SJCRH30 (cell line): ENCODE measurements around the gene RPL27A. TPM values are rescaled to one million over a fixed set of nuclear protein-coding genes. Genes with fewer than 3 reads are reported as not detected.

Experiments used
- DNase-seq, 2 experiments: peaks; one replicate each; pipeline ENCODE4 v3.0.0-alpha.2; 2015 to 2020
- H3K27ac ChIP-seq: fragments of 250-450 bp; sonication (Bioruptor Pico); 2 replicates; pipeline ENCODE4 v1.5.1; 2020; ENCODE audit warnings: mild to moderate bottlenecking, moderate library complexity
- H3K27me3 ChIP-seq: fragments of 250-450 bp; sonication (Bioruptor Pico); 2 replicates; pipeline ENCODE4 v1.5.1; 2020; ENCODE audit warnings: mild to moderate bottlenecking, moderate library complexity
- H3K36me3 ChIP-seq: fragments of 250-450 bp; sonication (Bioruptor Pico); 2 replicates; pipeline ENCODE4 v1.5.1; 2020; ENCODE audit warnings: mild to moderate bottlenecking, moderate library complexity
- H3K4me1 ChIP-seq: fragments of 250-450 bp; sonication (Bioruptor Pico); 2 replicates; pipeline ENCODE4 v1.5.1; 2020; ENCODE audit warnings: mild to moderate bottlenecking, moderate library complexity
- H3K4me3 ChIP-seq: fragments of 250-450 bp; sonication (Bioruptor Pico); 2 replicates; pipeline ENCODE4 v1.5.1; 2020; ENCODE audit warnings: mild to moderate bottlenecking, moderate library complexity
- H3K9me3 ChIP-seq: fragments of 250-450 bp; sonication (Bioruptor Pico); replicated peaks from 2 replicates; pipeline ENCODE4 v1.5.1; 2020; ENCODE audit warnings: mild to moderate bottlenecking, moderate library complexity
- total RNA-seq: library from RNA; depleted of rRNA; stranded (reverse); fragments of >200 nt; shearing (Covaris generic); gene quantifications from 2 replicates; pipeline ENCODE4 v1.2.3, GENCODE V29; 2014

The RPL27A gene
- total RNA-seq, 1 experiment from 2014 or later, result 1,468 TPM

DNA sequence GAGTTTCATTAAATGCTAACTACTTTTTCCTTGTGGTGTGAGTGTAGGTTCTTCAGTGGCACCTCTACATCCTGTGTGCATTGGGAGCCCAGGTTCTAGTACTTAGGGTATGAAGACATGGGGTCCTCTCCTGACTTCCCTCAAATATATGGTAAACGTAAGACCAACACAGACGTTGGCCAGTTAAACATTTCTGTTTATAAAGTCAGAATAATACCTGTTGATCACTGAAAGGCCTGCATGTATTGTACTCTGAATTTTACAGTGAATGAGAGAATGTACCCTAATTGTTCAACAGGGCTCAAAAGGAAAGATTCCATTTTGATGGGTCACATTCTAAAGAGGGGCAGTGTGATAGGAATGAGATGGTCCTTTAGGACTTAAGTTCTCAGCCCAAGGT lies 3.2 kb downstream of the RPL27A start:
- Histone ChIP-seq H3K27ac (no peak overlapping the region), H3K36me3 (peaks cover 49% of the 10 kb centered on the region), H3K27me3 (no peaks in the 10 kb centered on the region), H3K4me1 (peaks cover 11% of the 10 kb centered on the region), H3K9me3 (no peaks in the 10 kb centered on the region), H3K4me3 (no peak overlapping the region)
- DNase-seq, result no peak

DNA sequence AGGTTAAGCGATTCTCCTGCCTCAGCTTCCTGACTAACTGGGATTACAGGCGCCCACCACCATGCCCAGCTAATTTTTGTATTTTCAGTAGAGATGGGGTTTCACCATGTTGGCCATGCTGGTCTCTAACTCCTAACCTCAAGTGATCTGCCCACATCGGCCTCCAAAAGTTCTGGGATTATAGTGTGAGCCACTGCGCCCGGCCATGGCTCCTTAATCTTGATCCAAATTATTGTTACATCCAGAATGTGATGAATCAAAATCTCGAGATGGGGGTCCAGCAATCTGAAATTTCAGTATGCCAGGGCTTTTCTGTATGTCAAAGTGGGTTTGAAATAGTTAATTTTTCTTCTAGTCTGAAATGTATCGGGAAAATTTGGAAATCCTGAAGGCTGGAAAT lies 3.7 kb downstream of the RPL27A start:
- no peak for DNase-seq
- Histone ChIP-seq H3K9me3 (no peaks in the 10 kb centered on the region), H3K27me3 (no peaks in the 10 kb centered on the region), H3K27ac (no peak overlapping the region), H3K4me3 (no peak overlapping the region), H3K36me3 (peaks cover 52% of the 10 kb centered on the region), H3K4me1 (peaks cover 11% of the 10 kb centered on the region)

DNA sequence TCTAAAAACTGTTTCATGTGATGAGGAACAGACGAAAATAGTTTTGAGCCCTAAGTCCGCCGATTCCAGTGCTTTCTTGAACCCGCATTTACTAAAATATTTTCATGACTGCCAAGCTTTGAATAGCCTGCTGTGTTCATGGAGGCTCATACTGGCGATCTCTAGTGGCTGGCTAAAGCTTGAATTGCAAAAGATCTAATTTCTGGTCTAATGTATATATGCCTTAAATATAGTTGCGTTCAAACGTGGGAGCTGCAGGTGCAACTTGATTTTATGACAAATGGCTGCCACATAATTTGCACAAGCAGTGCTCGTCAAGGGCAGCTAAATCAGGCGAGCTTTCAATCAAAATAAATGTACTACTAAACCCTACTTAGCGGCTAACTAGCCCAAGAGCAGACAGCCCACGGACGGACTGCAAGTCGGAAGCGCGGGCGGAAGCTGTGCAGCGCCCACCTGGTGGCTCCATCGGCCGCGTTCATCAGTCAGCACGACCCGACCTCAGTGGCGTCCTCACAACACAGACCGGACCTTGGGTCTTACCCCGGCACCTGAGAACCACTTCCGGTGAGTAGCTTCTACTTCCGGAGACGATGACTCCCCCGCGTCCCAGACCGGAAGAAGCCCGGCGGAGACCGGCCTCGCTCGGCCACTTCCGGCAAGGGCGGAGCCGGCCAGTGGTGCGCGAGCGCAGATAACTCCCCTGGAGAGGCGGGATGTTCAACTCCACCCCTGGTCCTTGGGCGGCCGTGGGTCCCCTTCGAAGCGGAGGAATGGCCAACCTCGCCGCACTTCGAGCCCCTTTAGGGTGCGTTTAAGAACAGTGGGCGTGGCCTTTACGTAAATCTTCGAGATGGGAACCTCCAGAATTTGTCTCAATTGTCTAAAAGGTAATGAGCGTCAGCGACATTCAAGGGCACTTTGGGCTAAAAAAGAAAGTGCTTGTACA lies 6.1 kb downstream of the RPL27A start:
- H3K4me1 ChIP-seq, result peaks cover 11% of the 10 kb centered on the region
- peak overlapping the region; percentile 50 for H3K4me3 ChIP-seq
- DNase-seq, result peak; percentile 97 to 98
- peak overlapping the region; percentile 36 for H3K27ac ChIP-seq
- H3K27me3 ChIP-seq, result no peaks in the 10 kb centered on the region
- peaks cover 62% of the 10 kb centered on the region for H3K36me3 ChIP-seq
- no peaks in the 10 kb centered on the region for H3K9me3 ChIP-seq

DNA sequence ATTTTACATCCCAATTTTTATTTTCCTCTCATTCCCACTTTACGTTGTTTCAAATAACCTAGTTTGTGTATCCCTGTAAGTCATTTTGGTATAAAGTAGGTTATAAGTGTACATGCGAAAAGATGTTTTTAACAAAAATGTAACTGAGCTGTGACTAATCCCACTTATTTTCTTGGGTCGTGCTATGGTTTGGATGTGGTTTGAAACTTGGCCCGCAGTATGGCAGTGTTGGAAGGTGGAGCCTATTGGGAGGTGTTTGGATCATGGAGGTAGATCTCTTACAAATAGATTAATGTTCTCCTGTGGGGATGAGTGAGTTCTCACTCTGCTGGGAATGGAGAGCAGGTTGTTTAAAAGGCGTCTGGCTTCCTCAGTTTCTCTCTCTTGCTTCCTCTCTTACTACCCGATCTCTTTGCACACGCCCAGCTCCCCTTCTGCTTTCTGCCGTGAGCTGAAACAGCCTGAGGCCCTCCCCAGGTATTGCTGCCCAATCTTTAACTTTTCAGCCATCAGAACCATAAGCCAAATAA lies 7.2 kb downstream of the RPL27A start:
- H3K27ac ChIP-seq, result peak overlapping the region; percentile 36
- peaks cover 4% of the 10 kb centered on the region for H3K4me1 ChIP-seq
- peak overlapping the region; percentile 50 for H3K4me3 ChIP-seq
- no peaks in the 10 kb centered on the region for H3K9me3 ChIP-seq
- no peak for DNase-seq
- H3K27me3 ChIP-seq, result no peaks in the 10 kb centered on the region
- peaks cover 62% of the 10 kb centered on the region for H3K36me3 ChIP-seq

DNA sequence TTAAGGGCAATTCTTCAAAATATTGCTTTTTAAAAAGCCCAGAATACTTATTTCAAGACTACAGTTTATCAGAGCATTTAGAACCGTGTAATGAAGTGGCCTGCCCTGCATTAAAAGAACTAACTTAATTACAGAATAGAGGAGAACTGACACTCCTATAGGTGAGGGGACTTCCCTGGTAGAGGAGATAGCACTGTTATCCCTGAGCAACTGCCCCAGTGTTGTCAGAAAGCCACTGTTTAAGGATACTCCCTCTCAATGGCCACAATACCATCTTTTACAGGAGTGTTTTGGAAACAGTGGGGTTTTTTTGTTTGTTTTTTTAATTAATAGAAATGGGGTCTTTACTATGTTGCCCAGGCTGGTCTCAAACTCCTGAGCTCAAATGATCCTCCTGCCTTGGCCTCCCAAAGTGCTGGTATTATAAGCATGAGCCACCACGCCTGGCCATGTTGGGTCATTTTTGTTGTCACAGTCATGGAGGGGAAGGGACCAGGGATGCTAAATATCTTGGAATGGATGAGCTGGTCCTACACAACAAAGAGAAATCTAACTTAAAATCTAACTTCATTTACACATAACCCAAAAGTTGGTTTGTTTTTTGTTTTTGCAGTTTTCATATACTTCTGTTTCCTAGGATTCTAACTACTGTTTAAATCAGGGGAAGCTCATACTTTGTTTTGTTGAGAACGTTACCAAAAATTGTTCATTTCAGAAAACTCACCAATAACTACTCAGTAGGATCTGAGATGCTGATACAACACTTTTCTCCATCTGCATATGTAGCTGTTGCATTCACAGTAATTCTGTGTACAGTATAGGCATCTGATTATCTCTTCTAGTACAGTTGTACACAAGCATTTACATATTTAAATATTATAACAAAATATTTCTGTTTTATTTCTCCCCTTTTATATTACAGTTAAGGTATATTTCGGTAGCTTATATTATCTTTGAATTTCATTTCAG lies 8.1 kb downstream of the RPL27A start:
- peaks cover 4% of the 10 kb centered on the region for H3K4me1 ChIP-seq
- no peak for DNase-seq
- no peaks in the 10 kb centered on the region for H3K27me3 ChIP-seq
- no peak overlapping the region for H3K4me3 ChIP-seq
- H3K27ac ChIP-seq, result no peak overlapping the region
- peaks cover 62% of the 10 kb centered on the region for H3K36me3 ChIP-seq
- no peaks in the 10 kb centered on the region for H3K9me3 ChIP-seq

DNA sequence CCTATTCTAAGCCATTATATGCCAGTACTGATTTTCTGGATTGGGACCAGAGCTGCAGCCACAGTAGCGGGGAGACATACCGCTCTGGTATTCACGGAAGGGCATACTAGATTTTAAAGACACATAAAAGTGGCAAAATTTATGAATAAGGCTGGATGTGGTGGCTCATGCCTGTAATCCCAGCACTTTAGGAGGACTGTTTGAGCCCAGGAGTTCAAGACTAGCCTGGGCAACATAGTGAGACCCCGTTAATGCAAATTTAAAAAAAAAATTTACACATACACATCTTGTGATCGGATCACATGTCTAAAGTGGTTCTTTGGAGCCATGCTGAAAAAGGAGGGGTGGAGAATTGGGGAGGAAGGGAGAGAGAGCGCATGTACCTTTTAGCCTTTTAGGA lies 9.0 kb downstream of the RPL27A start:
- Histone ChIP-seq H3K4me1 (peaks cover 4% of the 10 kb centered on the region), H3K27ac (no peak overlapping the region), H3K9me3 (no peaks in the 10 kb centered on the region)

DNA sequence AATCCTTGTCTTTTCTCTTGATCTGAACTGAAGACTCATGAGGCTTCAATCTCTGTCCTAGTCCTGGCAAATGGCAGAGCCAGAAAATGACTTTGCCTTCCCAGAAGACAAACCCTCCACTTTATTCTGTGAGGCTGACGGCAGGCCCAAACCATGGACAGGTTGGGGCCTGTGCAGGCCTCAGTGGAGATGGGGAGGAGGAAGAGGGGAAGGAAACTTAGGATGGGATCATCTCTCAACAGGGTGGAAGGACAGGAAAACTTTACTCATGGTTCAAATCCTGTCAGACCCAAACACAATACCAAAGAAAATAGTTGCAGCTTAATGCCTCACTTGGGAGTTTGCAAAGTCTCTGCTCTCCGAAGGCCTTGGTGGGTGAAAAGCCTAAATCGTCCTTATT lies 9.8 kb downstream of the RPL27A start:
- Histone ChIP-seq H3K27ac (no peak overlapping the region), H3K4me1 (peaks cover 4% of the 10 kb centered on the region), H3K4me3 (no peak overlapping the region), H3K36me3 (peaks cover 62% of the 10 kb centered on the region), H3K27me3 (no peaks in the 10 kb centered on the region), H3K9me3 (no peaks in the 10 kb centered on the region)
- no peak for DNase-seq

More for the DNA sequence above, 9.0 kb downstream of the RPL27A start:
- H3K36me3 ChIP-seq, result peaks cover 62% of the 10 kb centered on the region
- no peak for DNase-seq
- no peaks in the 10 kb centered on the region for H3K27me3 ChIP-seq
- no peak overlapping the region for H3K4me3 ChIP-seq

DNA sequence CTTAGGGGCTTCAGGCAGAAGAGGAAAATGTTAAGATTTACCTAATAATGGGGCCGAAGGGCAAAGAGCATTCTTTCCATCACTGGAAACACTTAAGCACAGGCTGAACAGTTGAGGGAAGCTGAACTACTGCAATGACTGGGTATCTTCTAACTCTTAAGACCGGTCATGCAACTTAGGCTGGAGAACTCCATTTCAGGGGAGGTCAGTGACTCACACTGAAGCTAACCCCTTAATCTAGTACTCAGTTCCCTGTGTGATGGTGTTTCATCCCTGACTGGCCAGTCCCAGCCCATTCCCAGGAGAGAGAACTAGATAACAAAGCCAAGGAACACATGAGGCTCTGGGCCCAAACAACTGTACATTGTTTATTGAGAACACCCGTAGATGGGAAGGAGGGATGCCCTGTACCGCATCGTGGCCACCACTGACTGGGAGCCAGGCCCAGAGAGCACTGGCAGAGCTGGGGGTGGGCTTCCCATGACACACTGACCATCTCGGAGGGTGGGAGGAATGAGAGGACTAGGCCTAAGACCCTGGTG lies 10.5 kb downstream of the RPL27A start:
- H3K27me3 ChIP-seq, result no peaks in the 10 kb centered on the region
- H3K27ac ChIP-seq, result no peak overlapping the region
- DNase-seq, result no peak
- H3K9me3 ChIP-seq, result no peaks in the 10 kb centered on the region
- H3K4me3 ChIP-seq, result no peak overlapping the region
- peaks cover 4% of the 10 kb centered on the region for H3K4me1 ChIP-seq
- H3K36me3 ChIP-seq, result peaks cover 65% of the 10 kb centered on the region

DNA sequence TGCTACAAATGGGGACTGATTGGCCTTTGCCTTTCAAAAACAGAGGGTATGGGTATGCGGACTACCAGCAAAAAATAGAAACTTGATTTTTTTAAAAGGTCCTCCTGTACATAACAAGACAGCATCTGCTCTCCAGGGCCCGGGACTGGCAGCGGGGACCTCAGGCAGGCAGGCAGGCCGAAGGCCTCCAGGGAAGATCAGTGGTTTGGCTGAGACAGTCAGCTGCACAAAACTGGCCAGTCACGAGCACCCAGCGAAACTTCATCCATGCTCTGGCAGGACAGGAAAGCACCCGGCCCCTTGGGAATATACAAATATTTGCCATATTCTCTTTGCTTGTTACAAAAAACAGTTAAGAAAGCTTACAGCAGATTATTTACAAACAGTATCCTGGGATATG lies 11.0 kb downstream of the RPL27A start:
- Histone ChIP-seq H3K36me3 (peaks cover 69% of the 10 kb centered on the region), H3K9me3 (no peaks in the 10 kb centered on the region), H3K27ac (no peak overlapping the region), H3K4me3 (no peak overlapping the region), H3K4me1 (peaks cover 6% of the 10 kb centered on the region), H3K27me3 (no peaks in the 10 kb centered on the region)
- DNase-seq, result no peak

DNA sequence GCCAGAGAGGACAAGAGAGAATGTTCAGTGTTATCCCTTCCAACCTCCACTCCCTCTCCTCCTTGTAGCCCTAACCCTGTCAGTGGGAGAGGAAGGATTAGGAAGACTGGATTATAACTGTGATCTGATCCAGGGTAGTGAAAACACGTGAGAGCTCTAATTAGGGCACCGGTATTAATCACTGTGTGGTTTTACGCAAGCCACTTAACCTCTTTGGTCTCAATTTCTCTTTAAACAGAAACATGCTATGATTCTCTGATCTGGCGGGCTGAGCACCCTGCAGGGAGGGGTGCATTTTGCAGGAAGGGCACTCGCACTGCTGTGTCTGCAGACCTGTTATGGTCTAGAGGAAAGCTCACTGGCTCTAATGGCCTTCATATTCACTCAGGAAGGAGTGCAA lies 11.5 kb downstream of the RPL27A start:
- H3K27ac ChIP-seq, result no peak overlapping the region
- H3K36me3 ChIP-seq, result peaks cover 72% of the 10 kb centered on the region
- no peaks in the 10 kb centered on the region for H3K9me3 ChIP-seq
- H3K4me3 ChIP-seq, result no peak overlapping the region
- DNase-seq, result no peak
- H3K27me3 ChIP-seq, result no peaks in the 10 kb centered on the region
- H3K4me1 ChIP-seq, result peaks cover 12% of the 10 kb centered on the region

DNA sequence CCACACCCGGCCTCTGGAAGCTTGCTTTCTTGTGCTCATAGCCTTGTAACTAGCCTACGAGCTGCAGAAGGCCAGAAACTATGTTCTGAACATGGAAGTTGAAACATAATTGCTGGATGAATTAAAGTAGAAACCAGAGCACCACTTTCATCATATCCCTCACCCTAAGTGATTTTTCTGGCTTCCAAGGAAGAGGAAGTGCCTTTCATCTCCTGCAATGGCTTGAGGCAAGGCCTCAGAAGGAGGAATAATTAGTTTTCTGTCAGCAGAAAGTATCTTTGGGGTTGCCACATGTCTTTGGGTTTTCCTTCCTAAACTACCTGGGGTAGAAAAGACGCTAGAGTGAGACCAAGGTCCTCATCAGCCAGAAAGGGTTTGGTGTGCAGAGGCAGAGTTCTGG lies 14.5 kb downstream of the RPL27A start:
- H3K27me3 ChIP-seq, result no peaks in the 10 kb centered on the region
- DNase-seq, result no peak
- no peak overlapping the region for H3K4me3 ChIP-seq
- H3K27ac ChIP-seq, result no peak overlapping the region
- H3K36me3 ChIP-seq, result peaks cover 81% of the 10 kb centered on the region
- no peaks in the 10 kb centered on the region for H3K9me3 ChIP-seq
- H3K4me1 ChIP-seq, result peaks cover 27% of the 10 kb centered on the region

DNA sequence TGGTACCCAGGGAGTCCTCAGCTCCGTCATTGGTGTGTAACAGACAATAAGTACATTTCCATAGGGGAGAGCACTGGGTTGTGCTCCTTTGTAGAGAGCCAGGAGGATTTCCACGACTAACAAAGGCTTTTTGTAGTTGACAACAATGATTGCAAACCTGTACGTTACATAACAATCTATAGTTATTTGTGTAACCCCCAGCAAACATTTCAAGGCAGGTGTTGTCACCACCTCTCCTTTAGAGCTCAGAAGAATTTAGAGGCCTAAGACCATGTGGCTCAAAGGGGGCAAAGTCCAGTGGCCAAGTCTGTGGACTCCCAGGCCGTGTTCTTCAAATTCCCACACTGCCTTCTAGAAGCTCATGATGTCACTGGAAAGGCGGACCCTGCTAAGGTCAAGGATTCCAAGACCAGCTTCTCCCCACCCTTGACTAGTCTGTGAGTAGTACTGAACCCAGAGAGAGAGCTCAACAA lies 15.8 kb downstream of the RPL27A start:
- Histone ChIP-seq H3K27me3 (no peaks in the 10 kb centered on the region), H3K4me1 (peaks cover 27% of the 10 kb centered on the region), H3K4me3 (no peak overlapping the region), H3K27ac (peak overlapping the region; percentile 89), H3K9me3 (no peaks in the 10 kb centered on the region), H3K36me3 (peaks cover 68% of the 10 kb centered on the region)
- no peak for DNase-seq

DNA sequence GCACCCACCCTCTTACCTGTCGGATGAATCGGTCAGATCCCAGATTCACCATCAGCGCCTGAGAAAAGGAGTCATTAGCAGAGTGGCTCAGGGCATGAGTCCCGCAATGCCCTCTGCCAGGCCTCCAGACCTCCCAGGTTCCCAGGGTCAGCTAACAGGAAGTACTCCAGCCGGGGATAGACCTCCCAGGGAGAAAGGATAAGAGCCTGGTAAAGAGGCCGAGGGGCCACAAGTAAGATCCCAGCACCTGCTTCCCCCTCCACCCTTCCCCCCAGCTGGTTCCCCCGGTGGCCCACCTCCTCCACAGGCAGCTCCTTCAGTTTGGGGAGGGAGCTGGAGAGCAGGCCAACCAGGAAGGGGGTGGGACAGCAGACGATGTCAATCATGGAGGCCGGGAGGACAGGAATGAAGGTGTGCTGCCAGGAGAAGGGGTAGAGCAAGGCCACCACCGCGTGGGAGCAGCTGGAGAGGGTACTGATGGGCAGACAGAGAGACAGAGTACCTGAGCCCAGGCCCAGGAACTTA lies 16.4 kb downstream of the RPL27A start:
- Histone ChIP-seq H3K9me3 (no peaks in the 10 kb centered on the region), H3K27ac (peak overlapping the region; percentile 89), H3K27me3 (no peaks in the 10 kb centered on the region), H3K4me3 (no peak overlapping the region), H3K4me1 (peaks cover 27% of the 10 kb centered on the region), H3K36me3 (peaks cover 63% of the 10 kb centered on the region)
- peak; percentile 82 for DNase-seq

DNA sequence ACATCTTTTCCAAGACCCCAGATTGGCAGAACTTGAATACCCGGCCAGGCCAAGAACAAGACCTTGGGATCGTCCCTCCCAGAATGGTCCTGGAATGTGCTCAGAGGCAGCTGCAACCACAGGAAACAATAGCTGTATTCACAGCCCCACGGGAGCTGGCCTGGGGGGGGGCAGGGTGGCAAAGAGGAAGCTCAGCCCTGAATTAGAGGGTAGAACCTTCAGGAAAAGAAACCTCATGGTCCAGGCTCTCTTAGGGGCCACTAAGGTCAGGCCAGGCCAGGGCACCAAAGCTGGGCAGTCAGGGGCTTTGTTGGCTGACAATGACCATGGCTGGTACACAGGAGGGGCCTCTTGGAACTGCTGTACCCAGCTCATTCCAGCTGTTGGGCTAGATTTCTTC lies 17.3 kb downstream of the RPL27A start:
- H3K27me3 ChIP-seq, result no peaks in the 10 kb centered on the region
- H3K27ac ChIP-seq, result peak overlapping the region; percentile 89
- H3K4me1 ChIP-seq, result peaks cover 27% of the 10 kb centered on the region
- H3K36me3 ChIP-seq, result peaks cover 54% of the 10 kb centered on the region
- peak; percentile 91 to 94 for DNase-seq
- H3K4me3 ChIP-seq, result no peak overlapping the region
- H3K9me3 ChIP-seq, result no peaks in the 10 kb centered on the region
